Stimulated activated CD4-positive, alpha-beta T cell treated with anti-CD3 and anti-CD28 coated beads, Interleukin-15, amount 100 ng/mL, for 1 hour (primary cell): Measurements from ENCODE around the gene TRIOBP.
A peak's percentile ranks its signal among the peaks of the same experiment; 100 is the strongest.

ENCODE experiments used
- DNase-seq, 2 donors: peaks; one replicate each; pipeline ENCODE4 v3.0.0-alpha.2; 2020; ENCODE audit warnings: low read depth in 1 of 2, low spot score in 1 of 2

TRIOBP gene

DNA sequence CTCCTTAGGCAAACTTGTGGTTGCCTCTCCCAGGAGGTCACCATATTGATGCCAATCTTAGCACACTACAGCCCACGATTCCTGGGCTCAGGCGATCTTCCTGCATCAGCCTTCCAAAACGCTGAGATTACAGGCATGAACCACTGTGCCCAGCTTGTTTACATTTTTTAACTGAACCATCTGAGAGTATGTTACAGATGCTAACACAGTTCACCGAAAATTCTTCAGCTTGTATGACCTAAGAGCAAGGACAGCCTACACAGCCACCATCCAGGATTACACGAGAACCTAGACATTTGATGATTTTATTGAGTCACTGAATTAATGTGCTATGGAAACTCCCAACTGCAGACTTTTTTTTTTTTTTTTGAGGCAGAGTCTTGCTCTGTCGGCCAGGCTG is 27.3 kb upstream of the TRIOBP start:
- DNase-seq: no peak

DNA sequence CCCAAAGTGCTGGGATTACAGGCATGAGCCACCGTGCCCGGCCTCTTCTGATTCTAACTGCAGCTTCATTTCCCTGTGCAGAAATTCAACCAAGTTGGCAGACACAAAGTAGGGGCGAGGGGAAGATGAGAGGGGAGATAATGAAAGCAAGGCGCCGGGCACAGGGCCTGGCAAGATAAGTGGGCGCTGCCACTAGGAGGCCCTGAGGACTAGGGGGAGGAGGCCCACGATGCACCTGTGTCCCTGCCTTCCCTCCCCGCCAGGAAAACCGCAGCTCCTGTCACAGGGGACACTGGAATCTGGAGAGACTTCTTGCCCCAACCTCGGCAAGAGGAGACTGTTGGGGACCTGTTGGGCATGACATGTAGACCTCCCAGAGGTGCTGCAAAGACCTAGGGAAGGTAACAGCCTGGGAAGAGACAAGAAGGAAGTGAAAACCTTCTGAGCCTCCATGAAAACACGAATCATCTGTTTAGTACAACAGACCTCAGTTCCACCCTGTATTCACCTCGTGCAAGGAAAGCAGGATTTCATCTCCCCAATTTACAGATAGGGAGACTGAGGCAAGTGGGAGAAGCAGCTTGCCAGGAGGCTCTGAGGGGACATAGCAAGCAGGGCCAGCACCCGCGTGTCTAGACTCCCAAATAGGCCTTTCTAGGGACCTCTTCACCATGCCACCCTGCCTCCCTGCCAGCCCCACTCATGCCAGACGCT is 24.5 kb upstream of the TRIOBP start:
- DNase-seq: no peak

DNA sequence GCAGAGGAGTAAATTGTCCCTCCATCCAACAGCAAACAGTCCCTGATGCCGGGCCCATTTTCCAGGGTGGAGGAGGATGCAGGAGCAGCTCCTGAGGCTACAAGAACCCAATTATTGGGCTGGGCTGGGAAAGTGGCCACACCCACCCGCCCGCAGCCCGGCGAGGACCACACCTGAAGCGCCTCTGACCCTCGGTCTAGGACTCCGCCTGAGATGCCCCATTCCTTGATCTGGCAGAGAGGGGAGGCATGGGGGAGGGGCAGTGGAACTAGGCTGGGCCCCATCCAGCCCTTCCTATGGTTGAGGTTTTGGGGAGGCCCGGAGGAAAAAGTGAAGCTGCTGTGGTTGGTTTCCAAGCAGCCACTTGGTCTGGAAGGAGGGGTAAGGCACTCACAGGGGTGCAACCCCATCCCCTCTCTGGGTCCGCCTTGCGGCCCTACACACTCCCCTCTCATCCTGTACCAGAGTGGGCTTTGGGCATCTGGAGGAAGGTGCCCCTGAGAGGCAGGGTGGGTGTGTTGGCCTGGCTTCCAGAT is 23.9 kb upstream of the TRIOBP start:
- no peak for DNase-seq

DNA sequence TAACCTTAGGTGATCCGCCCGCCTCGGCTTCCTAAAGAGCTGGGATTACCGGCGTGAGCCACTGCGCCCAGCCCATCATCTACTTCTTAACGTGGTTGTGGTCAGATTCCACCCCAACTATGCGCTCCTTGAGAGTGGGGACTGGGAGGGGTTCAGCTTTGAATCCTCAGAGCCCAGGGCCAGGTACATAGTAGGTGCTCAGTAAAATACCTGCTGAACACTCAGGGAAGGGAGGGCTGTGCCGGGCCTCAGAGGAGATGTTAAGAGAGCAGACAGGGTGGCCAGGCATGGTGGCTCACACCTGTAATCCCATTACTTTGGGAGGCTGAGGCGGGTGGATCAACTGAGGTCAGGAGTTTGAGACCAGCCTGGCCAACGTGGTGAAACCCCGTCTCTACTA is 22.6 kb upstream of the TRIOBP start:
- no peak for DNase-seq

DNA sequence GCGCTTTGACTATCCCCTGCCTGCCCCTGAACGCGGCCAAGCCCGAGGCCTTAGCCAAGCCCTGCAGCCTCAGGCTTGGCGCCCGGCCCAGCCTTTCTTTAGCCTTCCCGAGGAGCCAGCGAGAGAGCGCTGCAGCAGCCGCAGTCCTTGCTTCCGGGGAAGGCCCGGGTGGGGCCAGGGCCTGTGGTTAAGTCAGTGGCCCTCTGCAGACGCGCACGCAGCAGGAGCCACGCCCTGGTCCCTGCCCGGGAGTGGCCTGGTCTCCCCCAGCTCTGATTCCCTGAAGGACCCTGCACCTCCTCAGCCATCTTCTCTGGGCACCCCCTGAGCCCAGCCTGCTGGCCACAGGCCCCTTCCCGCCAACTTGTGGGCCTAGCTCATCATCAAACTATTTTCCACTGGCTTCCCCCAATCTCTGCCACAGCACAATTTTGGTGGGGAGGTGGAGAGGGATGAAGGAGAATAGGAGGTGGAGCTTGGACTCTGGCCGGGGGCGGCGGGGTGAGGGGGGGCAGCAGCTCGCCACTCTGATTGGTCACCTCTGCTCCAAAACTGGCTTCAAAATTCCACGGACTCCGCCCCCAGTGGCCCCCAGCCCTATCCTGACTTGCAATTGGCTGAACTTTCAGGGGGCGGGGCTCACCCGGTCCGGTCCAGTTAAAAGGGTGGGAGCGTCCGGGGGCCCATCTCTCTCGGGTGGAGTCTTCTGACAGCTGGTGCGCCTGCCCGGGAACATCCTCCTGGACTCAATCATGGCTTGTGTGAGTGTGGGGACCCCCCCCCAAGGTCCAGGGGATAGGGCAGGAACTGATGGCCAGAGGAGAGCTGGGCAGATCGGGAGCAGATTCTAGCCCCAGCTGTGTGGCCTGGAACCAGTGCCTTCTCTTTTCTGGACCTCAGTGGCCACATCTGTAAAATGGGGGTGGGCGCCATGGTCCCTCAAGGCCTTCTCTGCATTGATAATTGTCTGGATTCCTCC is 21.6 kb upstream of the TRIOBP start, which contains the start of gene LGALS1:
Gene LGALS1, plus strand, starts transcription at position 686 of the 979 bp plus-strand sequence. Its CDS starts 67 bp downstream, at position 753.
- peak; percentile 30 to 31 for DNase-seq

- DNase-seq: no peak
These were observed 20.7 kb upstream of the TRIOBP start for GRCh38 chr22:37675930-37676735.

- DNase-seq: peak; percentile 88 to 90
These were observed 19.9 kb upstream of the TRIOBP start for GRCh38 chr22:37676736-37677492.

DNA sequence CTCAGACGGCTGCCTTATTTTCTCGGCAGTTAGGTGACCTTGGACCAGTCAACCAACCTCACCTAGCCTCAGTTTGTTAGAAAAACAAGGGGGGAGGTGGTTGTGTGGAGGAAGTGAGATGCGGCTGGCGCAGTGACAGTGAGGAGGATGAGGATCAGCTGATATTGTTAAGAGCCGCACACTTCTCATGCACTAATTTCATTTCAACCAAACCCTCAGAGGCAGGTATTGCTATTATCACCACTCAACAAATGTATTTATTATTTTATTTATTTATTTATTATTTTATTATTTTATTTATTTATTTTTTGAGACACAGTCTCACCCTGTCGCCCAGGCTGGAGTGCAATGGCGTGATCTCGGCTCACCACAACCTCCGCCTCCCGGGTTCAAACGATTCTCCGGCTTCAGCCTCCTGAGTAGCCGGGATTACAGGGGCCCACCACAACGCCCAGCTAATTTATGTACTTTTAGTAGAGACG is 19.3 kb upstream of the TRIOBP start:
- DNase-seq: no peak

- no peak for DNase-seq
These were observed 18.5 kb upstream of the TRIOBP start for GRCh38 chr22:37678372-37678771.

GRCh38 chr22:37679670-37680069 is 17.2 kb upstream of the TRIOBP start:
- no peak for DNase-seq

GRCh38 chr22:37680191-37680851 is 16.5 kb upstream of the TRIOBP start:
- DNase-seq: no peak

DNA sequence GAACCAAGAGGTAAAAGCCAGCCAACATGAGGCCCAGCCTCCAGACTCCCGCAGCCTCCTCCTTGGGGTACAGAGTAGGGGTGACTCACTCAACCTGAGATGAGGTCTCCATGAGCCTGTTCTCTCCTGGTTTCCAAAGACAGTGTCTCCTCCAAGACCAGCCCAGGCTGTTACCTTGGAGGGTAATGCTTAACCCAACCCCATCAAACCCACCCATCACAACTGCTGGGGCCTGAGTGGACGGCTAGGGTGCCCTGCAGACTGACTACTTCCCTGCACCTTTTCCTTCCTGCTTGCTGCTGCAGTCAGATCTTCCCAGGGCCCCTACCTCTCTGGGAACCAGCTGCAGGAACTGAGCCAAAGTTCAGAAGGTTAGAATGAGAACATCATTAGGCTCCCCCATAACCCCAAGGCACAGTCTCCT is 15.8 kb upstream of the TRIOBP start:
- DNase-seq: no peak

DNA sequence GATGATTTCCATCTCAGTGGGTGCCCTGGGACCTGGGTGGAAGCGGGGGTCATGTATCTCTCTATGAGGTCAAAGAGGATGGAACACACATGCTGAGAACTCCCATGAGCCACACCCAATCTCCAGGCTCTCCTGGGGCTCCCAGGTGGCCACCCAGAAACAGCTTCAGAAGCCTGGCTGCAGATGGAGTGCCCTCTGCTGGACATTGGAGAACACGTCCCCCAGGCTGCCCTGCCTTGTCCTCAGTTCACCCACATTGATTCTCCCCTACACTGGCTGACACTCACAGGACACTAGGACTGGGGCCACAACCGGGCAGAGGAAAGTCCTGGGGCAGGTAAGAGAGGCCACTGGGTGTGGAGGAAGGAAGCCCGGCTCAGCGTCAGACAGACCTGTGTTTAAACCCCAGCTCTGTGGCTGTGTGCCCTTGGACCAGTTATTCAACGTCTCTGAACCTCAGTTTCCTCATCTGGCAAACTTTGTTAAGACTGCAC is 15.2 kb upstream of the TRIOBP start:
- DNase-seq: peak; percentile 45 to 52

- DNase-seq: no peak
These were observed 11.8 kb upstream of the TRIOBP start for GRCh38 chr22:37684803-37685615.

DNA sequence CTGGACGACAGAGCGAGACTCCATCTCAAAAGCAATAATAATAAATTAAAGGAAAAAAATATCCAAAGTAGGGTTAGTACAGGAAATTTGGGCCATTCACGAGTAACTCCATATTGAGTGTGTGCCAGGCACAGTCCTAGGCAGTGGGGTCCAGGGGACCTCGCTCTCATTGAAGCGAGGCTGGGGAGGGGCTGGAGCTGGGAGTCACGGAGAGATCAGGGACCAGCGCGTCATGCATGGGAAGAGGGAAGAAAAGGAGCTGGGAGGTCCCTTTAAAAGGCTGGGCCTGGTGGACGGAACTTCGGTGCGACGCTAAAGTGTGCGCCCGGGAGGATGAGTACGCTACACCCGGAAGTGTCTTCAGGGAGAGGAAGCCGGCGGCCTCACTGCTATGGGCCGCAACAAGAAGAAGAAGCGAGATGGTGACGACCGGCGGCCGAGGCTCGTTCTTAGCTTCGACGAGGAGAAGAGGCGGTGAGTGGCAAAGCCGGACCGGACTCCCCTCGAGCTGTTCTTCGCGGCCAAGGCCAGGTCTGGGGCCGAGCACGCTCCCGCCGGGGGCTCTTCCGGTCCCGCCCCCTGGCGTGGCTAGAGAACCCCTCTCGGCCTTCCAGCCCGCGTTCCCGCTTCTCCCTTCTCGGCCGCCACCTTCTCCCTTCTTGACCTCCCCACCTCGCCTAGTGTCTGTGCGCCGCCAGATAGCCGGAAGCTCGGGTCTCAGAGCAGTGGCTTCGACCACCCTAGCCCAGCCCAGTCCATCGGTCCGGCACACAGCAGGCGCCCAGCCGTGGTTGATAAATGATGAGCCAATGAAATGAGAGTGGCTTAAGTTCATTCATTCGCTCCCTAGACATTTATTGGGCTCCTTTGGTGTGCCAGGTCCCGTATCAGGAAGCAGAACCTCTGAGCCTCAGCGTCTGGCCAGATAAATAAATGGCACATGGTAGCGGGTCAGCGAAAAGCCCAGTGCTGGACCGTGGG is 10.6 kb upstream of the TRIOBP start, which contains the start of gene NOL12:
Gene NOL12, plus strand, starts transcription at position 342 of the 981 bp plus-strand sequence. Its CDS starts 50 bp downstream, at position 392.
- DNase-seq: peak; percentile 56 to 64

- no peak for DNase-seq
These were observed 6.4 kb upstream of the TRIOBP start for GRCh38 chr22:37690407-37690806.

GRCh38 chr22:37690901-37691504 is 5.8 kb upstream of the TRIOBP start:
- DNase-seq: no peak
